Upper lobe of right lung (tissue), 1 donor: ENCODE results near the gene DQX1. TPM values are rescaled to one million over a fixed set of nuclear protein-coding genes. Genes with fewer than 3 reads are reported as not detected.

Experiments
- ATAC-seq: fragments of 200-7000 bp; cut with Tn5 transposase; one replicate; pipeline ENCODE4 v1.9.1; 2020; ENCODE audit warnings: mild to moderate bottlenecking, moderate library complexity
- DNase-seq: peaks from one replicate; pipeline ENCODE4 v3.0.0-alpha.2; 2020
- H3K27ac ChIP-seq: fragments of 200-600 bp; one replicate; pipeline ENCODE4 v1.8.0; 2022
- H3K27me3 ChIP-seq: fragments of 200-600 bp; one replicate; pipeline ENCODE4 v1.8.0; 2022; ENCODE audit warnings: mild to moderate bottlenecking
- H3K36me3 ChIP-seq: fragments of 200-600 bp; one replicate; pipeline ENCODE4 v1.8.0; 2022
- H3K4me1 ChIP-seq: fragments of 200-600 bp; one replicate; pipeline ENCODE4 v1.8.0; 2022
- H3K4me3 ChIP-seq: fragments of 200-600 bp; one replicate; pipeline ENCODE4 v1.8.0; 2022; ENCODE audit warnings: mild to moderate bottlenecking
- H3K9me3 ChIP-seq: fragments of 200-600 bp; one replicate; pipeline ENCODE4 v1.8.0; 2022
- intact Hi-C: fragments of 100-400 bp; cut with DNase I; formaldehyde crosslinking; loops from one replicate; pipeline ENCODE4 v1.11.0; 2022
- total RNA-seq: library from RNA; stranded (reverse); fragmentation: NEBNext Ultra II Directional; extraction: Animal tissue kit (Norgen Biotek cat#: 25700); gene quantifications from one replicate; pipeline ENCODE4 v1.2.1, GENCODE V29; 2021
- TF ChIP-seq, protein P1 (sequence below): fragments of 200-600 bp; IDR thresholded peaks from one replicate; pipeline ENCODE4 v1.8.0; 2022; ENCODE audit warnings: antibody characterized with exemption
- donor health status: DM: no; HTN: yes; CAD: no; lungs with severe emphysema.

Gene DQX1
- total RNA-seq, 1 donor from 2014 or later = not detected

DNA sequence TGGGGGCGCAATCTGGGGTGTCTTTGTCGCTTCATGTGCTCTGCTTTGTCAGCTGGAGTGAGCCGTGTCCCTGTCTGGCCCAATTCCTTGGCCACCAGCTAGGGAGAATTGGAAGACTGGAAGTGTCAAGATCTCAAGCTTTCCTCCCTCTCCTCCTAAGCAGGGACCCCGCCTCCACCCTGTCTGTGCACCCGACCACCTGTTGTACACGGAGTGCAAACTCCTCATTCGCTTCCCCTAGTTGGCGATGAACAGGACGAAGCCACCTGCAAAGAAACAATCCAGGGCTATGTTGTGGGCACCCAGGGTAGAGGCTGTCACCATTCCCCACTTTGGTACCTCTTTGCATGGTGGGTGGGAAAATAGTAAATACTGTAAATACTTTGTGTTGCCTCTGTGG is 1.7 kb upstream of the DQX1 start:
- intact Hi-C loops = no loop called here
- Histone ChIP-seq H3K4me3 (no peak overlapping the region), H3K27me3 (no peaks in the 10 kb centered on the region), H3K9me3 (no peaks in the 10 kb centered on the region), H3K36me3 (peaks cover 28% of the 10 kb centered on the region), H3K27ac (no peak overlapping the region), H3K4me1 (peaks cover 24% of the 10 kb centered on the region)
- DNase-seq (no peak), ATAC-seq (no peak)
- TF ChIP-seq, protein P1, sequence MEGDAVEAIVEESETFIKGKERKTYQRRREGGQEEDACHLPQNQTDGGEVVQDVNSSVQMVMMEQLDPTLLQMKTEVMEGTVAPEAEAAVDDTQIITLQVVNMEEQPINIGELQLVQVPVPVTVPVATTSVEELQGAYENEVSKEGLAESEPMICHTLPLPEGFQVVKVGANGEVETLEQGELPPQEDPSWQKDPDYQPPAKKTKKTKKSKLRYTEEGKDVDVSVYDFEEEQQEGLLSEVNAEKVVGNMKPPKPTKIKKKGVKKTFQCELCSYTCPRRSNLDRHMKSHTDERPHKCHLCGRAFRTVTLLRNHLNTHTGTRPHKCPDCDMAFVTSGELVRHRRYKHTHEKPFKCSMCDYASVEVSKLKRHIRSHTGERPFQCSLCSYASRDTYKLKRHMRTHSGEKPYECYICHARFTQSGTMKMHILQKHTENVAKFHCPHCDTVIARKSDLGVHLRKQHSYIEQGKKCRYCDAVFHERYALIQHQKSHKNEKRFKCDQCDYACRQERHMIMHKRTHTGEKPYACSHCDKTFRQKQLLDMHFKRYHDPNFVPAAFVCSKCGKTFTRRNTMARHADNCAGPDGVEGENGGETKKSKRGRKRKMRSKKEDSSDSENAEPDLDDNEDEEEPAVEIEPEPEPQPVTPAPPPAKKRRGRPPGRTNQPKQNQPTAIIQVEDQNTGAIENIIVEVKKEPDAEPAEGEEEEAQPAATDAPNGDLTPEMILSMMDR = no peak

DNA sequence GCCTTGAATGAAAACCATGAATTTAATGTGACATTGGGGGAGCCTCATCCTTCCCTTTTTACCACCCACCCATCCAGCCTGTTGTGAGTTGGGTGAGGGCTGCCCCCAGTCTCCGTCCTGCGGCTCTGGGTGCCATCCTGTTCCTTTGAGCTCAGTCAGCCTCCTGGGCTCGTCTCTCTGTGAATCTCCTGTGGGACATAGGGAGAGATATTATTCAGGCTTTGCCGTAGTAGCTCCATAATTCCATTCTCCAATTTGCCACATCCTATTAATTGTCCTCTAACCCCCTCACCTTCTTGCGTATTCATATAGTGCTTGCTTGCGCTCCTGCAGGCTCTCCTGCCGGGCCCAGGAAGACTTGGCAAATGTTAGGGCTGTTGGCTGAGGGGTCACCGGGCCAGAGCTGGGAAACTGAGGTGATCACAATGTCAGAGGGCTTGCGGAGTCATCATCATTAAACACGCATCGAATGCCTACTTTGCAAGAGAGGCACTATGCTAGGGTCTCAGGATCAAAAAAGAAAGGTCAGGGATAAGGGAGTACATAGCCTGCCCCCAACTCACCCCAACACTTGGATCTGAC is 709 bp upstream of the DQX1 start:
- Histone ChIP-seq H3K36me3 (peaks cover 22% of the 10 kb centered on the region), H3K27me3 (no peaks in the 10 kb centered on the region), H3K4me3 (no peak overlapping the region), H3K4me1 (peaks cover 22% of the 10 kb centered on the region), H3K27ac (no peak overlapping the region), H3K9me3 (no peaks in the 10 kb centered on the region)
- ATAC-seq = no peak
- no peak for DNase-seq
- intact Hi-C loops = no loop called here
- TF ChIP-seq, protein P1 = no peak

DNA sequence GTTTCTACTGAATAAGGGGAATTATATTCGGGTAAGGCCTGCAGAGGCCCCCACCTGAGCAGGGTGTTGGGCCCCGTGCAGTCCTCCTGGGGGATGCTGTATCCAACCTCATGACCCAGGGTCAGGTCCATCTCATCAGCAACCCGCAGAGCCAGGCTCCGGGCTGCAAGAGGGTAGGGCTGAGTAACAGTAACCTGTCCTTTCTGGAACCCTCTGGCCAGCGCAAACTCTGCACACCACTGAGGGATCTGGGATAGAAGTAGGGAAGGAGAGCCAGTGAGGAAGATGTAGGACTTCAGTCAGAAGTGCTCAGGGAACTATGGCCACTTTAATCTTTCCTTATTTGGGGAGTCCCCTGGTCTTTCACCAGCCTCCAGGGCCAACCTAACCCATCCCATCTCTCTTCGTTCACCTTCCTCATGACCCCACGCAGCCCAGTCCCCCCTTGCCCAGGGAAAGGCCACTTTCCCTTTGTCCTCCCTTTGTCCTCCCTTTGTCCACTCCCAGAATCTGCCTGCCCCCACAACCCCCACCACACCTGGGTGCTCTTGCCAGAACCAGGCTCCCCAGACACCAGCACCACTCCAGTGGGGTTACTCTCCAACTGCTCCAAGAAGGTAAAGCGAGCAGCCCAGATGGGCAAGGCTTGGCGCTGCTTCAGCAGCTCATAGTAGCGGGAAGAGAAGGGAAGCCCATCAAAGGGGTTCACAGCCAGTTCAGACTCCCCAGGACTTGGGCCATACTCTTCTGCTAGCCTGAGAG is 895 bp downstream of the DQX1 start:
- intact Hi-C loops = no loop called here

DNA sequence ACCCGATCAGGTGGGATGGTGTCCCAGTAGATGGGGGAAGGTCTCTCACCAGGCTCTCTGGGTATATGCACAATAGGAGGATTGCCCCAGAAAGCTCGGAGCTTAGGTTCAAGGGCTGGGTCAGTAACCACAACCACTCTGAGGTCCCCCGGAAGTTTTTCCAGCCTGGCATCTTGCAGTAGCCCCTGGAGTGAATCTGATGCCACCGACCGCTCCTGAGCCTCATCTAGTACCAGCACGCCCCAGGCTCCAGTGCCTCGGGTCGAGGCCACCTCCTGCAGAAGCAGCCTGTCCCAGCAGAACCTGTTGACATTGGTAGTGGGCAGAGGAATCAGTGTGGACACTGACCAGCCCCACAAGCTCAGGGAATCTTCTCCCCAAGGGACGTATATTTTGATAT is 2.0 kb downstream of the DQX1 start:
- DNase-seq (no peak), ATAC-seq (no peak)
- H3K4me3 ChIP-seq = no peak overlapping the region
- TF ChIP-seq, protein P1 = no peak
- H3K4me1 ChIP-seq = peaks cover 10% of the 10 kb centered on the region
- no peak overlapping the region for H3K27ac ChIP-seq
- intact Hi-C loops = no loop called here
- H3K36me3 ChIP-seq = peaks cover 22% of the 10 kb centered on the region
- no peaks in the 10 kb centered on the region for H3K9me3 ChIP-seq
- peaks cover 16% of the 10 kb centered on the region for H3K27me3 ChIP-seq

More for the DNA sequence above, 895 bp downstream of the DQX1 start:
- peaks cover 10% of the 10 kb centered on the region for H3K4me1 ChIP-seq
- DNase-seq = no peak
- no peak for ATAC-seq
- no peak overlapping the region for H3K4me3 ChIP-seq
- peaks cover 22% of the 10 kb centered on the region for H3K36me3 ChIP-seq
- no peak overlapping the region for H3K27ac ChIP-seq
- H3K9me3 ChIP-seq = no peaks in the 10 kb centered on the region
- H3K27me3 ChIP-seq = peaks cover 5% of the 10 kb centered on the region
- TF ChIP-seq, protein P1 = no peak

DNA sequence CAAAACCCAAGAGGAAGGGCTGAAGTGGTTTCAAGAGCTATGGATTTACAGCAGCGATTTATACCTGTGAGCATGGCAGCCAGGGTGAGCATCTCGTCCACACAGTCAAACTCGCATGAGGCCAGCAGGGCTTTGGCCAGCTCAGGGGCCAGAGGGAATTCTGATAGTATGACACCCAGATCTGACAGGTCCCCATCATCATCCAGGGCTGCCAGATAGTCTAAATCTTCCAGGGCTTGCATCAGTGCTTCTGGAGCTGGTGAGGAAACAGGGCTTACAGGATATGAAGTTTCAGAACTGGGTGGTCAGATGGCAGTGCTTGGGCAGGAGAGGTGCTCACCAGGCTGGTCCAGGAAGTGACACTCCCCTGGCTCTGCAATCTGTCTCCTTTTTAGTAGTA is 3.5 kb downstream of the DQX1 start:
- Histone ChIP-seq H3K36me3 (peaks cover 17% of the 10 kb centered on the region), H3K9me3 (no peaks in the 10 kb centered on the region), H3K27ac (no peak overlapping the region), H3K4me3 (no peak overlapping the region), H3K27me3 (peaks cover 30% of the 10 kb centered on the region), H3K4me1 (no peaks in the 10 kb centered on the region)
- DNase-seq = no peak
- ATAC-seq = no peak
- intact Hi-C loops = no loop called here
- TF ChIP-seq, protein P1 = no peak
